Calu3 (cell line): Measurements from ENCODE around the gene VPS37C. TPM values are rescaled to one million over a fixed set of nuclear protein-coding genes. Genes with fewer than 3 reads are reported as not detected.

Source experiments
- BruUV-seq: library from RNA; stranded (reverse); fragments of 400-500 nt; replicated peaks from 2 replicates; lab custom pipeline; 2021; lab: Mats Ljungman, UMichigan
- CTCF ChIA-PET: fragments of 300-600 bp; sonication (Branson Sonifier 250); formaldehyde crosslinking; loops from one replicate; lab custom pipeline; 2022; ENCODE audit warnings: antibody characterized with exemption; lab: Charles Lee
- DNase-seq: peaks from one replicate; pipeline ENCODE4 v3.0.0; 2022
- H3K27ac Mint-ChIP-seq: one replicate; pipeline ENCODE4 v1.8.0; 2022; ENCODE audit warnings: mixed read lengths; ENCODE audit not compliant: unreplicated experiment
- H3K27me3 Mint-ChIP-seq: one replicate; pipeline ENCODE4 v1.8.0; 2022; ENCODE audit warnings: mixed read lengths; ENCODE audit not compliant: unreplicated experiment
- H3K36me3 Mint-ChIP-seq: one replicate; pipeline ENCODE4 v1.8.0; 2022; ENCODE audit warnings: mild to moderate bottlenecking, moderate library complexity, mixed read lengths; ENCODE audit not compliant: insufficient read depth, unreplicated experiment
- H3K4me1 Mint-ChIP-seq: one replicate; pipeline ENCODE4 v1.8.0; 2022; ENCODE audit warnings: mild to moderate bottlenecking, low read depth, mixed read lengths; ENCODE audit not compliant: unreplicated experiment
- H3K4me3 Mint-ChIP-seq: one replicate; pipeline ENCODE4 v1.8.0; 2022; ENCODE audit warnings: mild to moderate bottlenecking, low read depth, moderate library complexity, mixed read lengths; ENCODE audit not compliant: unreplicated experiment
- H3K9me3 Mint-ChIP-seq: one replicate; pipeline ENCODE4 v1.8.0; 2022; ENCODE audit warnings: low read depth, mixed read lengths; ENCODE audit not compliant: unreplicated experiment
- CTCF ChIP-seq: fragments of 200-600 bp; IDR thresholded peaks from one replicate; pipeline ENCODE4 v1.8.0; 2022; ENCODE audit warnings: antibody characterized with exemption; ENCODE audit not compliant: unreplicated experiment
- intact Hi-C: fragments of 100-400 bp; cut with micrococcal nuclease; formaldehyde crosslinking; loops from one replicate; pipeline ENCODE4 v1.10.0; 2022; ENCODE audit not compliant: unreplicated experiment
- total RNA-seq: library from RNA; stranded (reverse); gene quantifications from 2 replicates; pipeline ENCODE4 v1.2.3, GENCODE V29; 2022

The VPS37C gene
- total RNA-seq, 1 experiment from 2014 or later = 22.7 TPM

DNA sequence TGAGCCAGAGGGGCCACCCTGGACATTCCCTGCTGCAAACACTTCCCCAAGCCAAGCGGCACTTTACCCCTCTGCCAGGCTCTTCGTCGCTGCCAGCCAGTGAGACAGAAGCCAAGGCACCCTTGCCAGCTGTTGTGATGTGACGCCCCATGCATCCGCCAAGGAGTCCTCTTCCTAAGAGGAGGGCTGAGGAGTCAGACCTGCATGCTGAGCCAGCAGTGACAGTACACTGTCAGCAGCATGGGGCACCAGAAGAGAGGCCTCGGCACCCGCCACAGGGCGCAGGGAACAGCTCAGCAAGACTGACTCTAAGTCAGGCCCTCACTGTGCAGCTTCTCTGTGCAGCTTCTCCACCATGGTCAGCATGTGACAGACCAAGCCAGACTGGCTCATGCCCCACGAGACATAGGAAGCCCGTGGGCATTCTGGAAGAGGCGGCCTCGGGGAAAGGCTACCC lies 26.4 kb downstream of the VPS37C start:
- TF ChIP-seq CTCF = no peak
- H3K4me3 Mint-ChIP-seq = no peak overlapping the region
- H3K4me1 Mint-ChIP-seq = peaks cover 5% of the 10 kb centered on the region
- H3K27me3 Mint-ChIP-seq = no peaks in the 10 kb centered on the region
- intact Hi-C loops = loop anchor here (5.0 kb wide), 1 partner anchor 218 kb away; no protein-coding TSS in a partner anchor
- H3K36me3 Mint-ChIP-seq = peaks cover 21% of the 10 kb centered on the region
- BruUV-seq = no TSS peak
- DNase-seq = no peak
- H3K9me3 Mint-ChIP-seq = no peaks in the 10 kb centered on the region
- no peak overlapping the region for H3K27ac Mint-ChIP-seq
- CTCF ChIA-PET = no interaction called here

DNA sequence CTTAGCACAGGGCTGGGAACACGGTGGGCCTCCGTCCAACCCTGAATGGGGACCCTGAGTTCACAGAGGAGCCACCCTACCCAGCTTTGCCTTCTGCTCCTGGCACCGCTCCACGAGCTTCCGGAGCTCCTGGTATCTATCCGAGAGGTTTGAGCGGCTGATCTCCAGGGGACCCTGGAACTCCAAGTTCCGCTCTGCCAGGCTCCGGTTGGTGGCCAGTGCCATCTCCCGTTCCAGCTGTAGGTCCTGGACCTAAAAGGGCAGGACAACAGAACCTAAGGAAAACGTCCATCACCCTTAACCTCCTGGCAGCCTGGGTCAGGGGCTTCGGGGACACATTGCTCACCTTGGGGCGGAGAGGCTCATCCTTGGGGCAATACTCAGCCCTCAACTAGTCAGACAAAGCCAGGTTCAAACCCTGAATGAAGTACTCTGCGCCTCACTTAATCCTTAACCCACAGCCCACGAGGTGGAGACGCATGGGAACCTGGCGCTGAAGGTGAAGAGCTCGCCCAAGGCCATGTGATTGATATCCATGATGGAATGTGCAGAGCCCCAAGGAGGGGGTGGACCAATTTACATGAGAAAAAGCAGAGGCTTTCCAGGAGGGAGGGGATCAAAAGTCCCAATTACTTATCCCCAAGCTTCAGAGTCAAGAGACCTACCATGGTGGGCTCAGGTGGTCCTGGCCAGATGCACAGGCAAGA lies 27.1 kb downstream of the VPS37C start:
- H3K4me3 Mint-ChIP-seq = no peak overlapping the region
- intact Hi-C loops = loop anchor here (5.0 kb wide), 1 partner anchor 217 kb away; no protein-coding TSS in a partner anchor
- peaks cover 9% of the 10 kb centered on the region for H3K4me1 Mint-ChIP-seq
- no peak for DNase-seq
- CTCF ChIA-PET = no interaction called here
- no peaks in the 10 kb centered on the region for H3K27me3 Mint-ChIP-seq
- no peak overlapping the region for H3K27ac Mint-ChIP-seq
- H3K36me3 Mint-ChIP-seq = peaks cover 24% of the 10 kb centered on the region
- no peaks in the 10 kb centered on the region for H3K9me3 Mint-ChIP-seq
- TF ChIP-seq CTCF = no peak
- no TSS peak for BruUV-seq

DNA sequence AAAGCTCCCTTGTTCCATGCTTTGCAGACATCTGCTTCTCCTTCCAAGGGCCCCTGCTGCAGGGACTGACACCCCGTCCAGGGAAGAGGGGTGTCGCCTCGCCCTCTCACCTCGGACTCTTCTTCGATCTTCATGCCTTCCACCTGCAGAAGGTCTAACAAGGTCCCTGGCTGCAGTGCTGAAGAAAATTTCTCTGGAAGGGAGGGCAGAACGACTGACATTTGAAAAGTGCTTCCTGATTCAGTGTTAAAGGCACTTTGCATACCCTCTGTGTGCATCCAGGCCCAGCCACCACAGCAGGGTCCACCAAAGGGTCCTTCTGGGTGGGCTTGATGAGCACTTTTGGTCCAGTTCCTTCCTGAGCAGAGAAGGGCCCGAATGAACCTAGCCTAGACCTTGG lies 28.1 kb downstream of the VPS37C start:
- Mint-ChIP-seq H3K27me3 (no peaks in the 10 kb centered on the region), H3K36me3 (peaks cover 25% of the 10 kb centered on the region)
- CTCF ChIA-PET = interaction anchor here (0.6 to 1.0 kb wide), 2 partner anchors 105 to 209 kb away, joined by 3 to 5 read pairs; partner anchors contain the start of gene TMEM132A

DNA sequence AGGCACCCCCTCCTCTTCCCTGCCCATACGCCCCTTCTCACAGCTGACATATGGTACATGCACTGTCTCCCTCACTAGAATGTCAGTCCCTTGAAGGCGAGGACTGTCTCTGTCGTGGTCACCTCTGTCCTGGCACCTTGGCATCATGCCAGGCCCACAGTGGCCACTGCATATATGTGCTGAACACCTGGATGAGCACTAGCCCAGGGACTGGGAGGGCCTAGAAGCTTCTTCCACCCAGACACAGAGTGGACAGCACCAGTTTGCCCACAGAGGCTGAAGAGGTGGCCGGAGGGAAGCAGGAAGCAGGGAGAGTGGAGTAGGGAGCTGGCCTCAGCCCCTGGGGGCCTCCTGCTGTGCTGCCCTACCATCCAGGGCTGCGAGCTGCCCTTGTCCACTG lies 28.6 kb downstream of the VPS37C start:
- no TSS peak for BruUV-seq
- intact Hi-C loops = loop anchor here (5.0 kb wide), 1 partner anchor 215 kb away; no protein-coding TSS in a partner anchor
- CTCF ChIA-PET = interaction anchor here (0.6 to 1.0 kb wide), 2 partner anchors 104 to 209 kb away, joined by 3 to 5 read pairs; partner anchors contain the start of gene TMEM132A
- DNase-seq = no peak
- no peaks in the 10 kb centered on the region for H3K27me3 Mint-ChIP-seq
- H3K27ac Mint-ChIP-seq = no peak overlapping the region
- peaks cover 9% of the 10 kb centered on the region for H3K4me1 Mint-ChIP-seq
- no peak overlapping the region for H3K4me3 Mint-ChIP-seq
- no peak for TF ChIP-seq CTCF
- H3K36me3 Mint-ChIP-seq = peaks cover 28% of the 10 kb centered on the region
- no peaks in the 10 kb centered on the region for H3K9me3 Mint-ChIP-seq

More for the DNA sequence above, 28.1 kb downstream of the VPS37C start:
- Mint-ChIP-seq H3K27ac (no peak overlapping the region), H3K4me3 (no peak overlapping the region), H3K9me3 (no peaks in the 10 kb centered on the region), H3K4me1 (peaks cover 9% of the 10 kb centered on the region)
- BruUV-seq = no TSS peak
- DNase-seq = no peak
- no peak for TF ChIP-seq CTCF
- intact Hi-C loops = loop anchor here (5.0 kb wide), 1 partner anchor 216 kb away; no protein-coding TSS in a partner anchor
